Measurements from ENCODE around the gene ZNF335. TPM values are rescaled to one million over a fixed set of nuclear protein-coding genes. Genes with fewer than 3 reads are reported as not detected.
"Not testable (repeated sequence)": the region's sequence is repeated elsewhere in the genome, so short reads cannot be mapped to it uniquely, and the experiment has no call there.

Gene ZNF335
- total RNA-seq, 2 donors from 2014 or later, result 12.6 to 13.7 TPM

DNA sequence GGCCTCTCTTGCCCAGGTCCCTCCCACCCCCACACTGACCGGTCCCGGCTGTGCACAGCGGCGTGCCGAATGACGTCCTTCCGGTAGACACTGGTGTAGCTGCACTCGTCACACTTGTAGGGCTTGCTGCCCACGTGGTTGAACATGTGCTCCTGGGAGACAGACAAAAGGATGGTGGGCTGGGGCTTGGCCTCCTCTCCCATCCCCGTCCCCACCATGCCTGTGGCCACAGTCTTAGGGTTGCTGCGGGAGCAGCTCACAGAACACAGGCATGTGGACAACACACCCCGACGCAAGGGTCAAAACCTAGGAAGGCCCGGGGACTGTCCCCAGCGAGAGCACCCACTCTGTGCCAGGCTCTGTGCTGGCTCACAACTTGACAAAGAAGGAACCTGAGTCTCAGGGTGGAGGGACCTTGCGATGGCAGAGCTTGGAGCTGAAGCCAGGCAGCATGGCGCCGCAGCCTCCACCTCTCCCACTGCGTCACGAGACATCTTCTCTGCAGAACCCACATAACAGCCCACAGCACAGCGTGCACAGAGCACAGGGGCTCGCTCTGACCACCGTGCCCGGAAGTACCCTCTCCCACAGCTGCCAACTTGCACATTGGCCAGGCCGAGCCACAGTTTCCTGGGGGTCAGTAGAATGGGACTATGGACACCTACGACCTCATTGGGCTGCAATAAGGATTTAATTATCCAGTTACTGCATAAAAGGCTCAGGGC is 9.8 kb downstream of the ZNF335 start:
- DNase-seq (ENCODE audit: low spot score), result peak; percentile 66
- intact Hi-C loops (cut with DNase I), result loop anchor here in 1 of 2 donors (10.0 kb wide), 1 partner anchor 147 kb away; the partner anchor contains the start of gene UBE2C

DNA sequence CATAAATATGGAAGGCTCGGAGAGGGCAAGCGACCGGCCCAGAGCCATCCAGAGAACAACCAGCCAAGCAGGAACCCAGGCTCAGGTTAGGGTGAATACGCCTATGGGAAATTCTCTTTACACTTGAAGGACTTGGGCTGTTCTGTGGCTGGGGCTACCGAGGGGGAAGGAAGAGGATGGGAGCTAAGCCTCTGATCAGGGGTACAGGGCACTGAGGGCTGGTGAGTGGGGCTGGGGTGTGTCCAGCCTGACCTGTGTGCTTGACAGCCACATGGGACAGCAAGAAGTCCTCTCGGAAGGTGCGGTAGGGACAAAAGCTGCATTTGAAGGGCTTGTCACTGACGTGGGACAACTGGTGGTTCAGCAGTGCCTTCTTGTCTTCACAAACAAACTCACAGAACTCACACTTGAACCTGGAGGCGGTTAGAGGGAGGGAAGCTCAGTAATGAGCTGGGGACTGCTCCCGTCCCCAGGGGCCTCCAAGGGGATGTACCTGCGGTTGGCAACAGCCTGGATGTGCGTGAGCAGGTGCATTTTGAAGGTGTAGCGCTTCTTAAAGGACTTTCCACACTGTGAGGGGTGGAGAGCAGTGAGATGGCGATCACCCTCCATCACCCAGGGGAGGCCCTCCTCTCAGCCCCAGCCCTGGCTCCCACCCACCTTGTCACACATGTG is 11.9 kb downstream of the ZNF335 start:
- intact Hi-C loops (cut with DNase I), result loop anchor here in 1 of 2 donors (10.0 kb wide), 1 partner anchor 145 kb away; the partner anchor contains the start of gene UBE2C
- peak; percentile 44 for DNase-seq (ENCODE audit: low spot score)

DNA sequence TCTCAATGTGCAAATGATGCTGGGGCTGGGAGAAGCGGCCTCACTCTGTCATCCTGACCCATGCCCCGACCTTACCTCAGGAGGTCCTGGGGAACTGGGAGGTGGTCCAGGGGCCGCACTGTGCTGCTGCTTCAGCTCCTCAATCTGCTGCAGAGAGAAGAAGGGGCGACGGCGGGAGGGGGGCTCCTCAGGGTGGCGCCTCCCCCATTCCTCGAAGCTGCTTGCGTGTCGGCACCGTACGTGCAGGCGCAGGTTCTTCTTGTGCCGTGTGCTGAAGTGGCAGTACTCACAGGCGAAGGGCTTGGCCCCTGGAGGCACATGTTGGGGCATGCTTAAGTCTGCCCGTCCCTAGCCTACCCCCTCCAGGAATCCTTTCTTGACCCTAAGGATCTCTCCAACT is 12.9 kb downstream of the ZNF335 start:
- DNase-seq (ENCODE audit: low spot score), result peak; percentile 66
- intact Hi-C loops (cut with DNase I), result no loop called here

DNA sequence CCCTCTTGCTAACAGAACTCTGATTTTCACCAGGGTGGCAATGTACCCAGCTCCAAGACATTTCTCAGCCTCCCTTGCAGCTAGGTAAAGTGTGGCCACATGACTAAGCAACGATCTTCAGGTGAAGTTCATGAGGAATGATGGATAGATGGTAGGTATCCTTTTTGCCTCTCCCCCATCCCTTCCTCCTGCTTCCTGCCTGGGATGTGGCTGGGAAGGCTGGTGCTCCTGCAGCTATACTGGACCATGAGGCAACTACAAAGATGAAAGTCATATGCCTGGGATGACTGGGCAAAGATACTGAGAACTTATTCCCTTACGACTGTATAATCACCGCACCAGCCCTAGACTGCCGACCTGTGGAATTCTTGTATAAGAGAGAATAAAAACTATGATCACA is 13.4 kb downstream of the ZNF335 start:
- DNase-seq (ENCODE audit: low spot score), result peak; percentile 22
- intact Hi-C loops (cut with DNase I), result no loop called here

DNA sequence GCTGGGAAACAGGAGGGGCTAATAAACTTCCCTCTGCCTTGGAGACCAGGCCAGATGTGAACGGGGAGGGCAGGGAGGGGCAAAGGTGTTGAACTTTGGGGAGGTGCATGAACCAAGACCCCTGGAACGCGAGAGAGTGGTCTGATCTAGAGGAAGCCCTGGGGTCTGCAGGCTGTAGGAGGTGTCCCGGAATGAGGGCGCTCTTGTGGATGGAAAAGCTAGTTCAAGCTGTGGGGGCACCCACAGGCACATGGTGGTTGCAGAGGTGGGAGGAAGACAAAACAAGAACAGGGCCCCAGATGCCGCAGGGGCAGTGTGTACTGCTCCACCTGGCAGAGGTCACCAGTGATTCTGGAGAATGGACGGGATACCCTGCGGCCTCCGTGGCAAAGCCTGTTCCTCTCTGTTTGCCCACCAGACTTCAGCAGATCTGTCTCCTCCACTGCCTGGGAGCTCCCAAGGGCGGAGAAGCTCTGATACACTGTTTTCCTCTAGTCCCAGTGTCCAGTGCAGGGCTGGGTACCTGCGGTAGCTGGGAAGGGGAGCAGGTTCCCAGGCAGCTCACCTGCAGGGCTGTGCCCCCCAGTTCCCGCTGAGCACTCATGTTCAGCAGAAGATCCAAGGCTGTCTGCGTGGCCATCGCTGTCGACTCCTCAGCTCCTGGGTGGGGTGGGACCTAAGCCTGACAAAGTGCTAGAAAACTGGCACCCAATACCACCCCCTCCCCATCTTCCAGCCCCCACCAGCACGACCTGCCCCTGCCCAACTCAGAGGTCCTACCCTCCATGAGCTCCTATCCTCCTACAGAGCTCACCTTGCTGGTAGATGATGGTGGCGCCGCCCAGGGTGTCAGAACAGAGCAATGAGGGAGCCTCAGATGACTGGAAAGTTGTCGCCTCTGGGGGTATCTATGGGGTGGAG is 14.7 kb downstream of the ZNF335 start:
- peak; percentile 68 for DNase-seq (ENCODE audit: low spot score)

DNA sequence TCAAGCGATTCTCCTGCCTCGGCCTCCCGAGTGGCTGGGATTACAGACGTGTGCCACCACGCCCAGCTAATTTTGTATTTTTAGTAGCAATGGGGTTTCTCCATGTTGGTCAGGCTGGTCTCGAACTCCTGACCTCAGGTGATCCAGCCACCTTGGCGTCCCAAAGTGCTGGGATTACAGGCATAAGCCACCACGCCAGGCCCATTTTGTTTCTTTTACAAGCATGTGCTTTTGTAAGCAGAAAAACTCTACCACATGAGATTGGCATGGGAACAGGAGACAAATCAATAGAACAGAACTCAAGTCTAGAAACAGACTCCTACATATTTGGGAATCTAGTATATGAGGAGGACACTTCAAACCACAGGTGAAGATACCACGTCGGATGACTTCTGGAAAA is 15.7 kb downstream of the ZNF335 start:
- peak; percentile 46 for DNase-seq (ENCODE audit: low spot score)
- intact Hi-C loops (cut with DNase I), result not testable (repeated sequence)

More for the DNA sequence above, 14.7 kb downstream of the ZNF335 start:
- intact Hi-C loops (cut with DNase I), result no loop called here

DNA sequence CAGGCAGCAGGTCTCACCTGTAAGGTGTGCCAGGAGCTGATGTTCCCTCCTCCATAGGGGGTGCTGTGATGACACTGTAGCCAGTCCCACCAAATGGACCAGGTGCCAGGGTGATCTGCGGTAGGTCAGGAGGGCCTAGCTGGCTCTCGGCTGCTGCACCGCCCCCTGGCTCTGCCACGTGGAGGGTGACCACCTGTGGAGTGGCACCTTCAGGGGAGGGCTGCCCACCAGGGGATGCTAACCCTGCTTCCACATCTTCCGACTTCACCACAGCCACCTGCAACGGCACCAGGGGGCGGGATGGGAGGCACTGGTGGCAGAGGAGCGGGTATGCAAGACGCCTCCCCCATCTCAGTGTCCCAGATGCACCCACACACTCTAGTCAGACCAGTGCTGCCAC is 18.3 kb downstream of the ZNF335 start:
- peak; percentile 63 for DNase-seq (ENCODE audit: low spot score)
- intact Hi-C loops (cut with DNase I), result no loop called here

DNA sequence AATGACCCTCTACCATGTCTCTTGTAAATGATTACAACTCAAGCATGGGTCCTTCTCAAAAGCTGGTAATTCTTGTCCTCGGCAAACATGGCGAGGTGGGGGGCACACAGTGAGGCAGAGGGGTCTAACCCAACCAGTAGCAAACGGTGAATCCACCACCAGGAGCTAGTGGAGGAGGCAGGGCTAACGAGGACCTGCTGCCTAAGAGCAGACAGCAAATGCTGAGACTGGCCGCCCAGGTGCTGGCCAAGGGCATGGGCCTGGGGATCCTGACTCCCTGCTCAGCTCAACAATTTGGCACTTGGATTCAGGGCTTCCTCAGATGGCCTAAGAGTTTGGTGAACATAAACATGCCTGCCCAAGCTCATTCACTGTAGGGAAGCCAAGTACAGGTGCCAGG is 19.1 kb downstream of the ZNF335 start:
- intact Hi-C loops (cut with DNase I), result no loop called here
- DNase-seq (ENCODE audit: low spot score), result peak; percentile 70

DNA sequence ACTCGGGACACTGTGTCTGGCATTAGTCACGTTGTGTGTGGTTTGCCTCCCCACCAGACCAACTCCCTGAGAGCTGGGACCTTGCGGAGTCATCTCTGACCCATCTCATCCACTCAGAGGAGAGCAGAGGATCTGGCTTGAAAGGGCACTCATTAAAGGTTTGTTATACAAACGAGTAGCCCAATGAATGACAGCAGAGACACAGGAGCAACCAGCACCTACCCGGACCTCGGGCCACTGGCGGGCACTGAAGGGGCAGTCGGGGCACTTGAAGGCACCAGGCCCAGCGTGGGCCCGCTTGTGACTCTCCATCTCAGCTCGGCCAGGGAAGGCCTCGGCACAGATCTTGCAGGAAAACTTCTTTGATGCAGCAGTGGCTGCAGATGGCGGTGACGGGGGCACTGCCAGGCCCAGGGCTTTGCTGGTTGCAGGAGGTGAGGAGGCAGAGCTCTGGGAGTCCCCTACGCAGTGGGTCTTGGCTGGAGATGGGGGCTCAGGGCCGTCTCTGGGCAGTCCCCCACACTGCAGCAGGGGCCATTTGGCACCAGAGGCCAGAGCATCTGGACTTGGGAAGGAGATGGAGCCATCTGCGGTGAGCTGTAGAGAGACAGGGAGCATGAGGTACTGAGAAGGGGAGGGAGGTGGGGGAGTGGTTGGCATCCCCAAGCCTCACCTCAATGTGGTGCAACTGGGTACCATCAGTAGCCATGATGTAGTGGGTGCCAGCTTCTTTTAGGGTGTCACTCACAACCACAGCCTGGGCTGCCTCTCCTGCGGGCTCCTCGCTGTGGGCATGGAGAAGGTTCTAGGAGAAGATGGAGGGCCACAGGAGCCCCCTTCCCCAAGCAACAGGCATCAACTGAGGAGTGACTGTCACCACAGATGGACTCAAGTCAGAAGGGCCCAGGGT is 19.8 kb downstream of the ZNF335 start:
- DNase-seq (ENCODE audit: low spot score), result no peak
- intact Hi-C loops (cut with DNase I), result no loop called here

DNA sequence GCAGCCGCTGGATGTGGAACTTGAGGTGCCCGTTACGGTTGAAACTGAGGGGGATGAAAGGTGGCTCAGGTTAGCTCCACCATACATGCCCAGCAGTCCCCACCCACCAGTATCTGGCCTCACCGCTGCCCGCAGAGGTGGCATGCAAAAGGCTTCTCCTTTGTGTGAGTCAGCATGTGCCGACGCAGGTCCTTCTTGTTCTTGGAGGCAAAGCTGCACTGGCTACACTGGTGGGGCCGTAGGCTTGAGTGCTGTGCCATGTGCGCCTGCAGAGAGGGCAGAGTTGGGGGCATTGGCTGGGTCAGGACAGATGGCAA is 21.7 kb downstream of the ZNF335 start:
- intact Hi-C loops (cut with DNase I), result no loop called here

DNA sequence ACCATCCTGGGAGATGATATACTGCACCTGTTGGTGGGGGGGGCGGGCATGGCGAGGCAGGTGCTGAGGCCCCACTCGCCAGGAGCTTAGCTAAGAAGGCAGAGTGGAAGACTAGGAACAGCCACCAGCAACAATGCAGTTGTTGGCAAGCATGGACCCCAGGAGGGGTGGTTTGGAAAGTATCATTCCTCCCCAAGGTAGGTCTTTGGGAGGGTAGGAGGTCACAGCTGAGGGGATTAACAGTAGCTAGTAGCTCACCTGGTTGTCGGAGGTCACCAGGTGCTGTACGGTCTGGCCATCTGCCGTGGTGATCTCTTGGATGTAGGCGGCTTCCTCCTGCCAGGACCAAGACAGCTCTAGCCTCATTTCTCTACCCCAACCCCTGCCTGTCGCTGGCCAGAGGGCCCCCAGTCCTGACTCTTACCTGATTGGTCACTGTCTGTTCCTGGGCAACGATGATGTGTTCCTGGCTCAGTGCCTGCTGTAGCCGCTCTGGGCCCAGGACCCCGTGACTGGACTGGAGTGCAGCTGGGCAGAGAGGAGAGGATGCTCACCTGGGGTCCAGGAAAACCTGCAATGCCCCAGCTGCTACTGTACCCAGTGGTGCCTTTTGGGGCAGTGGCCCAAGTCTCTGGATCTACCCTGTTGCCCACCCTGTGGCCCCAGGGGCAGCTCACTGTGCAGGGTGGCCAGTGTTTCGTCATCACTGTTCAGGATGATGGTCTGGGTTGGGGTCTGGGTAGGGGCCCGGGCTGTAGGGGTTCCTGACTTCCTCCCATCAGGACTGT is 22.3 kb downstream of the ZNF335 start:
- no peak for DNase-seq (ENCODE audit: low spot score)
- intact Hi-C loops (cut with DNase I), result loop anchor here in 1 of 2 donors (10.0 kb wide), 1 partner anchor 145 kb away; no protein-coding TSS in a partner anchor

More for the DNA sequence above, 21.7 kb downstream of the ZNF335 start:
- no peak for DNase-seq (ENCODE audit: low spot score)

DNA sequence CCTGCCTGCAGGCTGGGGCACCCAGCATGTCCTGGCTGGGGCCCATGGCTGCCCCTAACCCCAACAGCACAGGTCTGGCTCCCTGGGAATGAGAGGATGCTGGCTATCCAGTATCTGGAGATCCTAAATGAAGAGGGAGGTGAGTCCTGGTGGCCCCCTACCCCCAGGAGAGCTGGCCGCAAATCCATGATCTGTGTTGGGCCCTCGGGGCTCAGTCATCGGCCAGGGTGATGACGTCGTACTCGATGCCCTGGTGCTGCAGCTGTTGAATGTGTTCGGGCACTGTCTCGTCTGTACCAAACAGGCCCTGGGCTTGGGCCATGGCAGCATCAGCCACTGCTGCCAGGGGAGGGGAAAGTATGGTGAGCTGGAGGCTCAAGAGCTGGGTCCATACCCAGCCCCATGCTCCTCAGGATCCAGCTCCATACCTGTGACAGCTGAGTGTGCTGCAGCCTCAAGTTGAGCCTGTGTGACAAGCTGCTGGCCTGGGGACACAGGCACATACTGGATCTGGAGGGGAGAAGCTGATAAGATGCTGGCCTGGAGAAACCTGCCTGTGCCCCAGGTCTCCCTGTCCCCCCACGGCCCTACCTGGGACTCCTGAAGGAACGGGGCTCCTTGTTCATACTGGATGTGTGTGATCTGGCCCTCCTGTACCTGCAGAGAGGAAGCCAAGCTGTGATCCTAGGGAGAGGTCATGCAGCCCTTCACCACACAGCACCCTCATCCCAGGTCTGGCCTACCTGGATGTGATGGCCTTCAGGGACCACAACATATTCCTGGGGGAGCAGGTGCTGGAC is 23.1 kb downstream of the ZNF335 start:
- no peak for DNase-seq (ENCODE audit: low spot score)
- intact Hi-C loops (cut with DNase I), result loop anchor here in 1 of 2 donors (10.0 kb wide), 1 partner anchor 144 kb away; no protein-coding TSS in a partner anchor

DNA sequence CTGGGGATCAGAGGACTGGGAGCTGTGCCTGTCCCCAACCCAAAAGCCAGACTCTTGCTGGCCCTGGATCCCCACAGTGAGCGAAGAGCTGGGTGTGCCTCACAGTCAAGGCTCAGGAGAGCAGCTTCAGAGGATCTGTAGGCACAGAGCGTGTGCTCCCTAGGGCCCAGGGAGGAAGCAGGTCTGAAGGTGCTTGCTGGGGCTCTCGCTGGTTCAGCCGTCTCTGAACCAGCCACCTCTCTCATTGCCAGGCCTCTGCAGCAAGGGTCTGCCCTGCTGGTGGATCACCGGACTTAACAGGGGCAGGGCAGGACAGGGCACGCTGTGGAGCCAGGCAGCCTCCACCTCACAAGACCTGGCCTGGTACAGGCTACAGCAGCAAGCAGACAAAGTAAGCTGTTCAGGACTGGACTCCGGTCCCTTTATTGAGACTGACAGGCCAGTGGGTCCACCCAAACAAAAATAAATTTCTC is 23.7 kb downstream of the ZNF335 start:
- intact Hi-C loops (cut with DNase I), result loop anchor here in 1 of 2 donors (10.0 kb wide), 1 partner anchor 143 kb away; no protein-coding TSS in a partner anchor
- no peak for DNase-seq (ENCODE audit: low spot score)

DNA sequence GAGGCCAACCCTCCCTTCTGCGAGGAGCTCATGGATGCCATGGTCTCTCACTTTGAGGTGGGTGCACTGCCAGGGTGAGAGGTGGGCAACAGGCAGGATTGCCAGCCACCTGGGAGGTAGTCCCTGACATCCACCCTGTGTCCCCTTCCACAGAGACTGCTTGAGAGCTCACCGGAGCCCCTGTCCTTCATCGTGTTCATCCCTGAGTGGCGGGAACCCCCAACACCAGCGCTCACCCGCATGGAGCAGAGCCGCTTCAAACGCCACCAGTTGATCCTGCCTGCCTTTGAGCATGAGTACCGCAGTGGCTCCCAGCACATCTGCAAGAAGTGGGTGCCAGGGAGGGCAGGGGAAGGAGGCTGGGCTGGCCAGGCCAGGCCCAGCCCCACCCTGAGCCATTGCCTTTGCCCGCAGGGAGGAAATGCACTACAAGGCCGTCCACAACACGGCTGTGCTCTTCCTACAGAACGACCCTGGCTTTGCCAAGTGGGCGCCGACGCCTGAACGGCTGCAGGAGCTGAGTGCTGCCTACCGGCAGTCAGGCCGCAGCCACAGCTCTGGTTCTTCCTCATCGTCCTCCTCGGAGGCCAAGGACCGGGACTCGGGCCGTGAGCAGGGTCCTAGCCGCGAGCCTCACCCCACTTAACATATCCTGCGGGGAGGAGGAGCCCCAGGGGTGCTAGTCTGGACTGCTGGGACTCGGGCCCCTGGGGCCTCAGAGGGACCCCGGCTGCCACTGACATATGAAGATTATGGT is 24.7 kb downstream of the ZNF335 start:
- no peak for DNase-seq (ENCODE audit: low spot score)
- intact Hi-C loops (cut with DNase I), result loop anchor here in 1 of 2 donors (10.0 kb wide), 1 partner anchor 142 kb away; no protein-coding TSS in a partner anchor

DNA sequence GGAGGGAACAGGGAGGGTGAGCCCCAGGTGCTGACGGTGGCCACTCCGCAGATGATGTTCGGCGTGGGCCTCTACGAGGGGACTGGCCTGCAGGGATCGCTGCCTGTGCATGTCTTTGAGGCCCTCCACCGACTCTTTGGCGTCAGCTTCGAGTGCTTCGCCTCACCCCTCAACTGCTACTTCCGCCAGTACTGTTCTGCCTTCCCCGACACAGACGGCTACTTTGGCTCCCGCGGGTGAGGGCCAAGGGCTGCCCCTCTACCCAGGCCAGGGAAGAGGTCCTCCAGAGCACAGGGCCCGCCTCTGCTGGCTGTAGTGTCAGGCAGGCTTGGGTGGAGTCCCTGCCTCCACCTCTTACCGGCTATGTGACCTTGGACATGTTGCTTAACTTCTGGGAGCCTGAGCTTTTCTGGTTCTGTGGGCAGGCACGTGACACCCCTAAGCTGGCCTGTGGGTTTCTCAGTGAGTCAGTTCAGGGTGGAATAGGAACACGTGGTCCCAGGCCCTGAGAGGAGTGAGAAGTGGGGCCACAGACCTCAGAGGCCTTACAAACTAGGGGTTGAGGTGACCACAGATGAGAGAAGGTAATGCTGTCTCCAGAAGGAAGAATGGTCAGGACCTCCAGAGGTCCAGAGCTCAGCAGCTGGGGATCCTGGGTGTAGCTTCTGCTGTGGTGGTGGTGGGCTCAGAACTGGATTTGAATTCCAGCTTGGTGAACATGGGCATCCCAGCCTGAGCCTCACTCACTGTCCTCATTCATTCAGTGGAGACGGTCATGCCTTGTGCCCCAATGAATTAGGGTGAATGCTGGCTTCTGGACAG is 25.6 kb downstream of the ZNF335 start:
- peak; percentile 88 for DNase-seq (ENCODE audit: low spot score)
- intact Hi-C loops (cut with DNase I), result loop anchor here in 1 of 2 donors (10.0 kb wide), 1 partner anchor 142 kb away; no protein-coding TSS in a partner anchor

Data from posterior vena cava (tissue), 2 donors.